Dendritic cell treated with granulocyte-macrophage colony-stimulating factor and Interleukin-4, amounts not matched to agents 40 ng/mL and 50 ng/mL, for 4 days (primary cell): ENCODE data around the gene ZNF587.
"Not testable (repeated sequence)": the region's sequence is repeated elsewhere in the genome, so short reads cannot be mapped to it uniquely, and the experiment has no call there.

Source experiments
- H3K27ac Mint-ChIP-seq: one replicate; pipeline ENCODE4 v1.8.0; 2022; ENCODE audit warnings: mild to moderate bottlenecking, mixed read lengths
- H3K27me3 Mint-ChIP-seq: one replicate; pipeline ENCODE4 v1.8.0; 2022; ENCODE audit warnings: mild to moderate bottlenecking, mixed read lengths
- H3K36me3 Mint-ChIP-seq: one replicate; pipeline ENCODE4 v1.8.0; 2022; ENCODE audit warnings: low read depth, mixed read lengths
- H3K4me1 Mint-ChIP-seq: one replicate; pipeline ENCODE4 v1.8.0; 2022; ENCODE audit warnings: low read depth, mixed read lengths
- H3K4me3 Mint-ChIP-seq: one replicate; pipeline ENCODE4 v1.8.0; 2022; ENCODE audit warnings: mild to moderate bottlenecking, moderate library complexity, mixed read lengths
- H3K9me3 Mint-ChIP-seq: one replicate; pipeline ENCODE4 v1.8.0; 2022; ENCODE audit warnings: mixed read lengths
- intact Hi-C: fragments of 100-400 bp; cut with micrococcal nuclease; formaldehyde crosslinking; loops from one replicate; pipeline ENCODE4 v1.15.0; 2022

Gene ZNF587

GRCh38 chr19:57838622-57839191 is 11.0 kb upstream of the ZNF587 start:
- intact Hi-C loops, H3K4me3 Mint-ChIP-seq, H3K9me3 Mint-ChIP-seq, H3K27me3 Mint-ChIP-seq, H3K27ac Mint-ChIP-seq: not testable (repeated sequence)
- Mint-ChIP-seq H3K36me3 (peaks cover 60% of the 10 kb centered on the region), H3K4me1 (peaks cover 10% of the 10 kb centered on the region)

- Mint-ChIP-seq H3K9me3 (no peaks in the 10 kb centered on the region), H3K27ac (no peak overlapping the region), H3K4me3 (no peak overlapping the region), H3K36me3 (peaks cover 64% of the 10 kb centered on the region), H3K27me3 (no peaks in the 10 kb centered on the region), H3K4me1 (peaks cover 10% of the 10 kb centered on the region)
- intact Hi-C loops: no loop called here
Measured at GRCh38 chr19:57841122-57841763, 8.4 kb upstream of the ZNF587 start.

- H3K9me3 Mint-ChIP-seq, H3K27ac Mint-ChIP-seq, H3K4me3 Mint-ChIP-seq, H3K27me3 Mint-ChIP-seq, intact Hi-C loops: not testable (repeated sequence)
- Mint-ChIP-seq H3K4me1 (peaks cover 20% of the 10 kb centered on the region), H3K36me3 (peaks cover 43% of the 10 kb centered on the region)
Measured at GRCh38 chr19:57847164-57847563, 2.5 kb upstream of the ZNF587 start.

GRCh38 chr19:57849162-57849665 is 445 bp upstream of the ZNF587 start:
- H3K9me3 Mint-ChIP-seq, intact Hi-C loops, H3K4me3 Mint-ChIP-seq, H3K27me3 Mint-ChIP-seq: not testable (repeated sequence)
- Mint-ChIP-seq H3K27ac (peak overlapping the region; percentile 98), H3K36me3 (peaks cover 55% of the 10 kb centered on the region), H3K4me1 (peaks cover 20% of the 10 kb centered on the region)

- Mint-ChIP-seq H3K27ac (peak overlapping the region; percentile 98), H3K27me3 (no peaks in the 10 kb centered on the region), H3K36me3 (peaks cover 69% of the 10 kb centered on the region), H3K4me3 (peak overlapping the region; percentile 87), H3K9me3 (no peaks in the 10 kb centered on the region), H3K4me1 (peaks cover 20% of the 10 kb centered on the region)
- intact Hi-C loops: loop anchor here (5.0 kb wide), 1 partner anchor 37 kb away; the partner anchor contains the start of gene ZNF814
Measured at GRCh38 chr19:57850553-57851017, 926 bp downstream of the ZNF587 start.

- Mint-ChIP-seq H3K4me1 (peaks cover 20% of the 10 kb centered on the region), H3K27ac (peak overlapping the region; percentile 98), H3K36me3 (peaks cover 75% of the 10 kb centered on the region)
- H3K4me3 Mint-ChIP-seq, H3K9me3 Mint-ChIP-seq, H3K27me3 Mint-ChIP-seq: not testable (repeated sequence)
- intact Hi-C loops: loop anchor here (5.0 kb wide), 1 partner anchor 35 kb away; the partner anchor contains the start of gene ZNF814
Measured at GRCh38 chr19:57851812-57852603, 2.3 kb downstream of the ZNF587 start.

- not testable (repeated sequence) for H3K27me3 Mint-ChIP-seq, H3K4me3 Mint-ChIP-seq, H3K27ac Mint-ChIP-seq
- intact Hi-C loops: loop anchor here (5.0 kb wide), 1 partner anchor 33 kb away; the partner anchor contains the start of gene ZNF814
- H3K9me3 Mint-ChIP-seq: peaks cover 13% of the 10 kb centered on the region
- H3K4me1 Mint-ChIP-seq: peaks cover 20% of the 10 kb centered on the region
- H3K36me3 Mint-ChIP-seq: peaks cover 94% of the 10 kb centered on the region
Measured at GRCh38 chr19:57854117-57854516, 4.5 kb downstream of the ZNF587 start.

- intact Hi-C loops: not testable (repeated sequence)
- peaks cover 40% of the 10 kb centered on the region for H3K9me3 Mint-ChIP-seq
Measured at GRCh38 chr19:57862351-57862750, 12.7 kb downstream of the ZNF587 start.

GRCh38 chr19:57867868-57868492 is 18.3 kb downstream of the ZNF587 start:
- Mint-ChIP-seq H3K9me3 (peaks cover 68% of the 10 kb centered on the region), H3K27ac (no peak overlapping the region), H3K4me1 (no peaks in the 10 kb centered on the region), H3K36me3 (peaks cover 79% of the 10 kb centered on the region), H3K4me3 (no peak overlapping the region), H3K27me3 (no peaks in the 10 kb centered on the region)
- intact Hi-C loops: no loop called here

More at GRCh38 chr19:57862351-57862750, 12.7 kb downstream of the ZNF587 start:
- not testable (repeated sequence) for H3K27ac Mint-ChIP-seq, H3K4me1 Mint-ChIP-seq, H3K27me3 Mint-ChIP-seq, H3K4me3 Mint-ChIP-seq
- peaks cover 98% of the 10 kb centered on the region for H3K36me3 Mint-ChIP-seq

GRCh38 chr19:57869655-57870054 is 20.0 kb downstream of the ZNF587 start:
- Mint-ChIP-seq H3K9me3 (peaks cover 84% of the 10 kb centered on the region), H3K36me3 (peaks cover 79% of the 10 kb centered on the region)
- H3K4me1 Mint-ChIP-seq, intact Hi-C loops, H3K4me3 Mint-ChIP-seq, H3K27ac Mint-ChIP-seq, H3K27me3 Mint-ChIP-seq: not testable (repeated sequence)

GRCh38 chr19:57870225-57870624 is 20.6 kb downstream of the ZNF587 start:
- H3K27me3 Mint-ChIP-seq: no peaks in the 10 kb centered on the region
- intact Hi-C loops: no loop called here
- H3K27ac Mint-ChIP-seq: no peak overlapping the region
- no peaks in the 10 kb centered on the region for H3K4me1 Mint-ChIP-seq
- peaks cover 89% of the 10 kb centered on the region for H3K9me3 Mint-ChIP-seq
- H3K36me3 Mint-ChIP-seq: peaks cover 79% of the 10 kb centered on the region
- H3K4me3 Mint-ChIP-seq: no peak overlapping the region

- intact Hi-C loops: no loop called here
- Mint-ChIP-seq H3K9me3 (peaks cover 100% of the 10 kb centered on the region), H3K27me3 (no peaks in the 10 kb centered on the region)
Measured at GRCh38 chr19:57872450-57872849, 22.8 kb downstream of the ZNF587 start.

GRCh38 chr19:57873883-57874799 is 24.5 kb downstream of the ZNF587 start:
- H3K27ac Mint-ChIP-seq, H3K27me3 Mint-ChIP-seq, H3K4me1 Mint-ChIP-seq, H3K4me3 Mint-ChIP-seq, intact Hi-C loops: not testable (repeated sequence)
- peaks cover 98% of the 10 kb centered on the region for H3K9me3 Mint-ChIP-seq
- H3K36me3 Mint-ChIP-seq: peaks cover 79% of the 10 kb centered on the region

More at GRCh38 chr19:57872450-57872849, 22.8 kb downstream of the ZNF587 start:
- H3K36me3 Mint-ChIP-seq: peaks cover 79% of the 10 kb centered on the region
- no peak overlapping the region for H3K27ac Mint-ChIP-seq
- H3K4me3 Mint-ChIP-seq: no peak overlapping the region
- no peaks in the 10 kb centered on the region for H3K4me1 Mint-ChIP-seq
